A673 (cell line): ENCODE results near the gene SLC6A2. TPM values are rescaled to one million over a fixed set of nuclear protein-coding genes. Genes with fewer than 3 reads are reported as not detected.

ENCODE experiments used
- BruUV-seq: library from RNA; stranded (reverse); fragments of 400-500 nt; replicated peaks from 2 replicates; lab custom pipeline; 2021; lab: Mats Ljungman, UMichigan
- CTCF ChIA-PET: fragments of 300-600 bp; sonication (Branson Sonifier 250); formaldehyde crosslinking; loops from one replicate; lab custom pipeline; 2022; ENCODE audit warnings: antibody characterized with exemption; lab: Charles Lee
- POLR2A ChIA-PET: fragments of 300-600 bp; sonication (Branson Sonifier 250); formaldehyde crosslinking; loops from one replicate; lab custom pipeline; 2022; ENCODE audit warnings: antibody characterized with exemption; ENCODE audit not compliant: low non-redundant PET; lab: Charles Lee
- DNase-seq: peaks from one replicate; pipeline ENCODE4 v3.0.0-alpha.2; 2015; ENCODE audit warnings: low spot score
- H3K27ac ChIP-seq: fragments of 200-600 bp; sonication (generic); 2 replicates; pipeline ENCODE4 v1.5.1; 2016; ENCODE audit warnings: mixed run types, low read depth, mild to moderate bottlenecking, mixed read lengths, antibody characterized with exemption, low read length; ENCODE audit not compliant: poor library complexity, severe bottlenecking
- H3K27me3 ChIP-seq: fragments of 200-600 bp; sonication (generic); replicated peaks from 2 replicates; pipeline ENCODE4 v1.6.1; 2017; ENCODE audit warnings: mixed run types, low read depth, mild to moderate bottlenecking, mixed read lengths, antibody characterized with exemption, low read length; ENCODE audit not compliant: insufficient read depth, poor library complexity
- H3K36me3 ChIP-seq: fragments of 200-600 bp; sonication (generic); 2 replicates; pipeline ENCODE4 v1.6.1; 2016; ENCODE audit warnings: mixed run types, mild to moderate bottlenecking, mixed read lengths, antibody characterized with exemption, low read length; ENCODE audit not compliant: insufficient read depth, poor library complexity, severe bottlenecking
- H3K4me1 ChIP-seq: fragments of 200-600 bp; sonication (generic); 2 replicates; pipeline ENCODE4 v1.6.1; 2017; ENCODE audit warnings: mixed run types, mild to moderate bottlenecking, mixed read lengths, antibody characterized with exemption, low read length; ENCODE audit not compliant: insufficient read depth, poor library complexity, severe bottlenecking
- H3K4me3 ChIP-seq: fragments of 200-600 bp; sonication (generic); 2 replicates; pipeline ENCODE4 v1.5.1; 2016; ENCODE audit warnings: low read depth, mixed run types, mild to moderate bottlenecking, mixed read lengths, low read length; ENCODE audit not compliant: poor library complexity, severe bottlenecking
- H3K9me3 ChIP-seq: fragments of 200-600 bp; sonication (generic); 2 replicates; pipeline ENCODE4 v1.6.1; 2016; ENCODE audit warnings: mixed run types, low read depth, mild to moderate bottlenecking, mixed read lengths, antibody characterized with exemption, low read length; ENCODE audit not compliant: poor library complexity, severe bottlenecking
- CTCF ChIP-seq: fragments of 300-800, 200-600 bp; sonication (generic); conservative IDR thresholded peaks from 2 replicates; pipeline ENCODE4 v1.5.1; 2017; ENCODE audit warnings: low read depth, mild to moderate bottlenecking, antibody characterized with exemption, low read length, moderate library complexity, mixed read lengths
- EZH2 ChIP-seq: fragments of 200-600 bp; sonication (generic); IDR thresholded peaks from 2 replicates; pipeline ENCODE4 v1.6.1; 2017; ENCODE audit warnings: borderline replicate concordance, low read depth, mild to moderate bottlenecking, mixed read lengths, antibody characterized with exemption, low read length; ENCODE audit not compliant: poor library complexity, severe bottlenecking
- intact Hi-C: fragments of 100-400 bp; cut with micrococcal nuclease; formaldehyde crosslinking; loops from one replicate; pipeline ENCODE4 v1.10.0; 2022; ENCODE audit not compliant: unreplicated experiment
- total RNA-seq: library from RNA; stranded (reverse); gene quantifications from 2 replicates; pipeline ENCODE4 v1.2.3, GENCODE V29; 2021

SLC6A2 gene
- total RNA-seq, 1 experiment from 2014 or later: not detected

- no TSS peak for BruUV-seq
- TF ChIP-seq CTCF (no peak), EZH2 (no peak)
- Histone ChIP-seq H3K27ac (no peak overlapping the region), H3K27me3 (no peaks in the 10 kb centered on the region), H3K36me3 (no peaks in the 10 kb centered on the region), H3K4me3 (no peak overlapping the region), H3K9me3 (no peaks in the 10 kb centered on the region), H3K4me1 (no peaks in the 10 kb centered on the region)
- CTCF ChIA-PET: interaction anchor here (0.6 kb wide), 1 partner anchor 242 kb away, joined by 3 read pairs; no protein-coding TSS in a partner anchor
- DNase-seq: no peak
- POLR2A ChIA-PET: no interaction called here
- intact Hi-C loops: no loop called here
Observed at GRCh38 chr16:55621771-55622170, 34.0 kb upstream of the SLC6A2 start.

- intact Hi-C loops: no loop called here
- no peaks in the 10 kb centered on the region for H3K27me3 ChIP-seq
- POLR2A ChIA-PET: no interaction called here
- H3K9me3 ChIP-seq: no peaks in the 10 kb centered on the region
- TF ChIP-seq CTCF (no peak), EZH2 (no peak)
- H3K27ac ChIP-seq: no peak overlapping the region
- H3K4me1 ChIP-seq: no peaks in the 10 kb centered on the region
- no peak overlapping the region for H3K4me3 ChIP-seq
- BruUV-seq: no TSS peak
- H3K36me3 ChIP-seq: no peaks in the 10 kb centered on the region
- CTCF ChIA-PET: no interaction called here
- no peak for DNase-seq
Observed at GRCh38 chr16:55622272-55622671, 33.5 kb upstream of the SLC6A2 start.

GRCh38 chr16:55622930-55623561, 32.7 kb upstream of the SLC6A2 start:
- no peak overlapping the region for H3K4me3 ChIP-seq
- intact Hi-C loops: no loop called here
- CTCF ChIA-PET: no interaction called here
- H3K27ac ChIP-seq: no peak overlapping the region
- H3K27me3 ChIP-seq: no peaks in the 10 kb centered on the region
- TF ChIP-seq CTCF (peak; percentile 36), EZH2 (no peak)
- POLR2A ChIA-PET: no interaction called here
- no TSS peak for BruUV-seq
- no peaks in the 10 kb centered on the region for H3K9me3 ChIP-seq
- H3K4me1 ChIP-seq: no peaks in the 10 kb centered on the region
- no peaks in the 10 kb centered on the region for H3K36me3 ChIP-seq
- peak; percentile 14 for DNase-seq
